Measurements from ENCODE around the gene ZNF555. TPM values are rescaled to one million over a fixed set of nuclear protein-coding genes. Genes with fewer than 3 reads are reported as not detected.

The ZNF555 gene
- total and polyA plus RNA-seq, 10 of the 15 experiments (the other 5 are each of a cell fraction or from before 2014, with no cell fraction given), result 0.58 to 1.9 (median 1.2) TPM

DNA sequence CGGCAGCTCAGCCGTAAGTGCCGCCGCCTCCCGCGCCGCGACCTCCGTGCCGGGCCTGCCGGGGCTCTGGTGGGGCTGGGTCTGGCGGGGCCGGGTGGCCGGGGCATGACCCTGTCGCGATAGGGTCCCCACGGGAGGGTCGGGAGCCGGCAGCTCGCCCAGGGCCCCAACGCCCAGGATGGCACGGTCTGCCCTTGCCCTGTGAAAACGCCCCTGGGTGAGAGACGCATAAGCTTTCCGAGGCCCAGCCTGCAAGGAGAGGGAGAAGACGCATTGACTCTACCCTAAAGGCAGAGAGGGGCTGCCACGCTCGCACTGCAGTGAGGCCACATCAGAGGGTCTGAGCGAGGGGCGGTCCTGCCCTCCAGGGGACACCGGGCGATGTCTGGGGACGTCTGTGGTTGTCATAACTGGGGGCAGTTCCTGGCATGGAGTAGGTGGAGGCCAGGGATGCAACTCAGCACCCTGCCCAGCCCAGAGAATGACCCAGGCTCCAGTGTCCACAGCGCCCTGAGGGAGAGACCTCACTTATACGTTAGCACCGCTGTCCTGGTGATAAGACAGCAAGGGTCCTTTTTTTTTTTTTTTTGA lies 21.1 kb upstream of the ZNF555 start:
- DNase-seq (ENCODE audit: low read depth, low spot score), result no peak
- peak; percentile 6; the same call in 2 of the 3 replicates for ATAC-seq
- Histone ChIP-seq H3K4me3 (peak overlapping the region; percentile 80), H4K20me1 (ENCODE audit: control insufficient read depth, insufficient read depth) (no peaks in the 10 kb centered on the region), H3K27me3 (replicated peaks in 1 of 2; ENCODE audit: control insufficient read depth in 2 of 2, insufficient read depth in 2 of 2, low read length in 1 of 2) (no peaks in the 10 kb centered on the region), H2AFZ (ENCODE audit: control insufficient read depth, low read depth, low read length) (peak overlapping the region; percentile 86), H3K27ac (ENCODE audit: control insufficient read depth, insufficient read depth) (no peak overlapping the region), H3K9me3 (replicated peaks; ENCODE audit: control insufficient read depth, insufficient read depth, low read length) (no peaks in the 10 kb centered on the region), H3K4me1 (ENCODE audit: control insufficient read depth, insufficient read depth, low read length) (no peaks in the 10 kb centered on the region), H3K79me2 (ENCODE audit: control insufficient read depth, insufficient read depth, low read length) (no peaks in the 10 kb centered on the region; the same call in 1 of the 2 replicates), H3K4me2 (ENCODE audit: control insufficient read depth, insufficient read depth) (peak overlapping the region; percentile 99), H3K36me3 (ENCODE audit: control insufficient read depth in 2 of 2, insufficient read depth in 2 of 2, low read length in 1 of 2) (no peaks in the 10 kb centered on the region), H3K9ac (ENCODE audit: control insufficient read depth, insufficient read depth, low read length) (peak overlapping the region; percentile 67)
- intact Hi-C loops (cut with micrococcal nuclease; ENCODE audit: unreplicated experiment), result no loop called here
- in situ Hi-C loops (cut with MboI), result no loop called here
- ChIA-PET RAD21 (ENCODE audit: unreplicated experiment) (no interaction called here), POLR2A (no interaction called here), SMC1A (ENCODE audit: uncharacterized antibody, unreplicated experiment) (interaction anchor here (1.0 to 1.6 kb wide), 2 partner anchors 15 to 172 kb away, joined by 3 to 5 read pairs; no protein-coding TSS in a partner anchor), CTCF (interaction anchor here (1.2 to 1.6 kb wide), 2 partner anchors 16 to 131 kb away, joined by 3 to 5 read pairs; no protein-coding TSS in a partner anchor)
- no peak for FAIRE-seq
- TF ChIP-seq SP1 (IDR thresholded peaks at IDR 0.05; ENCODE audit: low read depth, low read length), result no peak
- no peak for TF ChIP-seq CEBPB (IDR thresholded peaks at IDR 0.05; ENCODE audit: borderline replicate concordance in 1 of 2, low read depth in 2 of 2, low read length in 2 of 2)
- TF ChIP-seq HDGF (IDR thresholded peaks at IDR 0.05), result no peak
- TF ChIP-seq GATAD2B (conservative IDR thresholded peaks at IDR 0.05; ENCODE audit: low read depth), result peak; percentile 62
- TF ChIP-seq BHLHE40 (IDR thresholded peaks at IDR 0.05; ENCODE audit: borderline replicate concordance in 1 of 2, low read depth in 2 of 2, low read length in 1 of 2), result no peak
- TF ChIP-seq ZNF384 (IDR thresholded peaks at IDR 0.05; ENCODE audit: borderline replicate concordance, low read depth, low read length), result no peak
- TF ChIP-seq BMI1 (IDR thresholded peaks at IDR 0.05; ENCODE audit: borderline replicate concordance), result no peak
- no peak for TF ChIP-seq EP300 (IDR thresholded peaks at IDR 0.05; ENCODE audit: borderline replicate concordance in 1 of 2, control insufficient read depth in 1 of 2, low read depth in 2 of 2, low read length in 2 of 2)
- no TSS peak for BruUV-seq (replicated peaks)
- WGBS (ENCODE audit: insufficient coverage, insufficient replicate concordance, low lambda C conversion rate, missing lambda C conversion rate), result 7% methylated on average over 25 of the region's 36 CpGs
